ENCODE measurements around the gene NEDD4L. TPM values are rescaled to one million over a fixed set of nuclear protein-coding genes. Genes with fewer than 3 reads are reported as not detected.

The NEDD4L gene
- total RNA-seq, 1 experiment from 2014 or later = 42.9 TPM

- no TSS peak for BruUV-seq (replicated peaks)
These were observed 105.0 kb downstream of the NEDD4L start for GRCh38 chr18:58148954-58149471.

GRCh38 chr18:58150772-58151171 lies 106.7 kb downstream of the NEDD4L start:
- BruUV-seq (replicated peaks) = no TSS peak
- POLR2A ChIA-PET = interaction anchor here (0.7 kb wide), 1 partner anchor 14 kb away, joined by 10 read pairs; no protein-coding TSS in a partner anchor
- Histone ChIP-seq H3K9me3 (ENCODE audit: control insufficient read depth, insufficient read depth, low read depth, low read length) (no peaks in the 10 kb centered on the region), H3K4me3 (ENCODE audit: low read depth in 2 of 2, low read length in 2 of 2) (no peak overlapping the region), H3K36me3 (ENCODE audit: control insufficient read depth, insufficient read depth, low read length) (no peaks in the 10 kb centered on the region), H3K27ac (ENCODE audit: low read length) (no peak overlapping the region), H3K27me3 (ENCODE audit: control insufficient read depth, insufficient read depth, low read length) (no peaks in the 10 kb centered on the region), H3K4me1 (ENCODE audit: control insufficient read depth, insufficient read depth, low read length) (peaks cover 6% of the 10 kb centered on the region)
- CTCF ChIA-PET = no interaction called here
- in situ Hi-C loops (cut with HindIII; ENCODE audit: low pct_unique_long_range_greater_than_20kb, low sequenced_read_pairs) = no loop called here
- DNase-seq (ENCODE audit: low read depth, low spot score) = no peak
- ATAC-seq = no peak
- intact Hi-C loops (cut with micrococcal nuclease; ENCODE audit: unreplicated experiment) = no loop called here
- TF ChIP-seq POLR2AphosphoS5 (IDR thresholded peaks at IDR 0.05; ENCODE audit: low read depth, low read length) = no peak
- no peak for TF ChIP-seq TCF7L2 (IDR thresholded peaks at IDR 0.05; ENCODE audit: low read depth, low read length)
- TF ChIP-seq REST (IDR thresholded peaks at IDR 0.05; ENCODE audit: insufficient read depth in 1 of 2, low read depth in 2 of 2, low read length in 1 of 2) = no peak
- TF ChIP-seq SIN3A (IDR thresholded peaks at IDR 0.05; ENCODE audit: borderline replicate concordance, insufficient read depth, low read depth, low read length) = no peak
- no peak for TF ChIP-seq CTCF (IDR thresholded peaks at IDR 0.05)

More at GRCh38 chr18:58148954-58149471, 105.0 kb downstream of the NEDD4L start:
- Histone ChIP-seq H3K36me3 (ENCODE audit: control insufficient read depth, insufficient read depth, low read length) (no peaks in the 10 kb centered on the region), H3K9me3 (ENCODE audit: control insufficient read depth, insufficient read depth, low read depth, low read length) (no peaks in the 10 kb centered on the region), H3K4me3 (ENCODE audit: low read depth in 2 of 2, low read length in 2 of 2) (no peak overlapping the region), H3K4me1 (ENCODE audit: control insufficient read depth, insufficient read depth, low read length) (peaks cover 6% of the 10 kb centered on the region), H3K27ac (ENCODE audit: low read length) (no peak overlapping the region), H3K27me3 (ENCODE audit: control insufficient read depth, insufficient read depth, low read length) (no peaks in the 10 kb centered on the region)
- no peak for TF ChIP-seq REST (IDR thresholded peaks at IDR 0.05; ENCODE audit: insufficient read depth in 1 of 2, low read depth in 2 of 2, low read length in 1 of 2)
- TF ChIP-seq POLR2AphosphoS5 (IDR thresholded peaks at IDR 0.05; ENCODE audit: low read depth, low read length) = no peak
- TF ChIP-seq TCF7L2 (IDR thresholded peaks at IDR 0.05; ENCODE audit: low read depth, low read length) = no peak
- ATAC-seq (no peak), DNase-seq (ENCODE audit: low read depth, low spot score) (no peak)
- ChIA-PET CTCF (no interaction called here), POLR2A (interaction anchor here (0.6 kb wide), 1 partner anchor 462 kb away, joined by 5 read pairs; no protein-coding TSS in a partner anchor)
- in situ Hi-C loops (cut with HindIII; ENCODE audit: low pct_unique_long_range_greater_than_20kb, low sequenced_read_pairs) (no loop called here), intact Hi-C loops (cut with micrococcal nuclease; ENCODE audit: unreplicated experiment) (no loop called here)
